Ovary (tissue), 3 donors: Measurements from ENCODE around the gene LCLAT1.

Experiments
- EP300 ChIP-seq: sonication (generic); formaldehyde crosslinking; IDR thresholded peaks from one replicate; pipeline ENCODE4 v1.6.1; 2017; ENCODE audit warnings: antibody characterized with exemption
- POLR2A ChIP-seq: fragments of 450-650 bp; IDR thresholded peaks from one replicate; pipeline ENCODE4 v1.6.1; 2017; ENCODE audit warnings: antibody characterized with exemption, mild to moderate bottlenecking, moderate library complexity
- TF ChIP-seq, protein P1 (sequence below), 3 donors: fragments of 450-650 bp in 2 of 3; fragments of 200-600 bp in 1 of 3; IDR thresholded peaks; one replicate each; pipeline versions ENCODE4 v1.5.1 to v1.8.0; 2016 to 2022; ENCODE audit warnings: antibody characterized with exemption in 3 of 3, mild to moderate bottlenecking in 1 of 3
- donor health status: DM: no; HTN: no; CAD: no.

DNA sequence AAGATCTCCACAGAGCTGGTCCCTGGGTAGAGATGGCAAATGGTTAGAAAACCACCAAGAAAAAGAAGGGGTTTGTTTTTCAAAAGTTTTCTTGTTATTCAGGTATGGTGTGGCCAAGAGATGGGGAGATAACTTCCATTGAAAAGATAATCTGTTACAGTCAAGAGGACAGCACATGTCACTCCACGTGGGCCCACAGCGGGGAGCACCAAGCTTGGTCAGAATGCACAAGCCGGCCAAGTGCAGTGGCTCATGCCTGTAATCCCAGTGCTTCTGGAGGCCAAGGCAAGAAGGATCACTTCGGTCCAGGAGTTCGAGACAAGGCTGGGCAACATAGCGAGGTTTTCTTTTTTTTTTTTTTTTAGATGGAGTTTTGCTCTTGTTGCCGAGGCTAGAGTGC is 6.0 kb upstream of the LCLAT1 start:
- TF ChIP-seq, protein P1, sequence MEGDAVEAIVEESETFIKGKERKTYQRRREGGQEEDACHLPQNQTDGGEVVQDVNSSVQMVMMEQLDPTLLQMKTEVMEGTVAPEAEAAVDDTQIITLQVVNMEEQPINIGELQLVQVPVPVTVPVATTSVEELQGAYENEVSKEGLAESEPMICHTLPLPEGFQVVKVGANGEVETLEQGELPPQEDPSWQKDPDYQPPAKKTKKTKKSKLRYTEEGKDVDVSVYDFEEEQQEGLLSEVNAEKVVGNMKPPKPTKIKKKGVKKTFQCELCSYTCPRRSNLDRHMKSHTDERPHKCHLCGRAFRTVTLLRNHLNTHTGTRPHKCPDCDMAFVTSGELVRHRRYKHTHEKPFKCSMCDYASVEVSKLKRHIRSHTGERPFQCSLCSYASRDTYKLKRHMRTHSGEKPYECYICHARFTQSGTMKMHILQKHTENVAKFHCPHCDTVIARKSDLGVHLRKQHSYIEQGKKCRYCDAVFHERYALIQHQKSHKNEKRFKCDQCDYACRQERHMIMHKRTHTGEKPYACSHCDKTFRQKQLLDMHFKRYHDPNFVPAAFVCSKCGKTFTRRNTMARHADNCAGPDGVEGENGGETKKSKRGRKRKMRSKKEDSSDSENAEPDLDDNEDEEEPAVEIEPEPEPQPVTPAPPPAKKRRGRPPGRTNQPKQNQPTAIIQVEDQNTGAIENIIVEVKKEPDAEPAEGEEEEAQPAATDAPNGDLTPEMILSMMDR (IDR thresholded peaks at IDR 0.05): no peak
- TF ChIP-seq EP300 (no peak), POLR2A (no peak)
